K562 (cell line): ENCODE results near the gene TECPR1. TPM values are rescaled to one million over a fixed set of nuclear protein-coding genes. Genes with fewer than 3 reads are reported as not detected.

Experiments
- CCNT2 ChIP-seq: IDR thresholded peaks from 2 replicates; pipeline ENCODE4 v1.6.1; 2011; ENCODE audit warnings: borderline replicate concordance, low read depth, mild to moderate bottlenecking, moderate library complexity, mixed read lengths, low read length; ENCODE audit not compliant: insufficient read length; ENCODE audit errors: extremely low read depth
- DEAF1 ChIP-seq: fragments of 450-650 bp; formaldehyde crosslinking; IDR thresholded peaks from 2 replicates; pipeline ENCODE4 v1.4.0; 2020; ENCODE audit warnings: mild to moderate bottlenecking, moderate library complexity
- GMEB1 ChIP-seq: fragments of 250-450 bp; sonication (Bioruptor Pico); IDR thresholded peaks from 2 replicates; pipeline ENCODE4 v1.4.0; 2020; ENCODE audit warnings: mild to moderate bottlenecking
- HMGN3 ChIP-seq: IDR thresholded peaks from 2 replicates; pipeline ENCODE4 v1.6.1; 2011; ENCODE audit warnings: borderline replicate concordance, low read depth, mild to moderate bottlenecking, mixed read lengths, low read length; ENCODE audit not compliant: insufficient read length; ENCODE audit errors: extremely low read depth
- KDM4B ChIP-seq, 2 experiments: fragments of 450-650 bp in 1 of 2; sonication (generic) in 1 of 2; IDR thresholded peaks; 2 replicates each; pipeline ENCODE4 v1.6.1; 2016 to 2017; ENCODE audit warnings: borderline replicate concordance in 2 of 2, antibody characterized with exemption in 1 of 2, low read depth in 1 of 2, mild to moderate bottlenecking in 1 of 2
- MBD2 ChIP-seq: sonication (generic); IDR thresholded peaks from 2 replicates; pipeline ENCODE4 v1.6.1; 2016; ENCODE audit warnings: low read depth, borderline replicate concordance
- MCM2 ChIP-seq: fragments of 450-650 bp; IDR thresholded peaks from 2 replicates; pipeline ENCODE4 v1.6.1; 2017; ENCODE audit warnings: low read depth, mild to moderate bottlenecking
- PATZ1 ChIP-seq: fragments of 250-450 bp; sonication (Bioruptor Pico); IDR thresholded peaks from 2 replicates; pipeline ENCODE4 v1.5.0; 2020; ENCODE audit warnings: mild to moderate bottlenecking, borderline replicate concordance
- PHF8 ChIP-seq: fragments of 200-600 bp; sonication (generic); IDR thresholded peaks from 2 replicates; pipeline ENCODE4 v1.6.1; 2012; ENCODE audit warnings: mixed run types, mild to moderate bottlenecking, inconsistent platforms, low read length, moderate library complexity, borderline replicate concordance
- PKNOX1 ChIP-seq: fragments of 450-650 bp; IDR thresholded peaks from 2 replicates; pipeline ENCODE4 v1.6.1; 2016
- RBFOX2 ChIP-seq: fragments of 200-400 bp; formaldehyde crosslinking; IDR thresholded peaks from 2 replicates; pipeline ENCODE4 v1.6.1; 2017; ENCODE audit warnings: low read depth, mild to moderate bottlenecking, low read length, moderate library complexity
- SP1 ChIP-seq: sonication (generic); formaldehyde crosslinking; IDR thresholded peaks from 2 replicates; pipeline ENCODE4 v1.8.1; 2022; ENCODE audit warnings: mild to moderate bottlenecking, missing genetic modification reagents
- TCFL5 ChIP-seq: fragments of 250-450 bp; sonication (Bioruptor Pico); conservative IDR thresholded peaks from 2 replicates; pipeline ENCODE4 v1.6.1; 2021; ENCODE audit warnings: mild to moderate bottlenecking, moderate library complexity, matching md5 sums
- TGIF2 ChIP-seq: sonication (generic); formaldehyde crosslinking; IDR thresholded peaks from 2 replicates; pipeline ENCODE4 v1.8.1; 2022; ENCODE audit warnings: mild to moderate bottlenecking, missing genetic modification reagents, moderate library complexity
- ZEB2 ChIP-seq: fragments of 450-650 bp; IDR thresholded peaks from 2 replicates; pipeline ENCODE4 v1.6.1; 2016
- ZFP1 ChIP-seq: fragments of 450-650 bp; formaldehyde crosslinking; IDR thresholded peaks from 2 replicates; pipeline ENCODE4 v1.4.0; 2020; ENCODE audit warnings: mild to moderate bottlenecking, mixed read lengths
- ZNF398 ChIP-seq: fragments of 250-450 bp; sonication (Bioruptor Pico); IDR thresholded peaks from 2 replicates; pipeline ENCODE4 v1.8.0; 2021; ENCODE audit warnings: moderate library complexity, mild to moderate bottlenecking, inconsistent platforms
- polyA plus RNA-seq, 8 experiments: library from polyadenylated mRNA; depleted of rRNA in 4 of 8; stranded (reverse) in 5 of 8; unstranded in 3 of 8; fragments of >200 nt; fragmentation: Nextera tagmentation in 2 of 8; fragmentation: Illumina TruSeq in 1 of 8; extraction: Ambion mirVana in 2 of 8; extraction: Trizol in 1 of 8; gene quantifications; 2 replicates each; pipeline versions ENCODE4 v1.2.1 to v1.2.3, GENCODE V29; 2011 to 2014; ENCODE audit warnings: inconsistent platforms in 1 of 8, missing spikeins in 1 of 8
- total RNA-seq, 7 experiments: library from RNA; depleted of rRNA in 6 of 7; stranded (reverse); fragments of >200 nt in 6 of 7; fragmentation: Illumina TruSeq in 2 of 7; extraction: Trizol in 2 of 7; gene quantifications; 2 replicates each; pipeline versions ENCODE4 v1.2.1 to v1.2.3, GENCODE V29; 2011 to 2021; ENCODE audit warnings: low replicate concordance in 1 of 7

The TECPR1 gene
- total and polyA plus RNA-seq, 9 of the 15 experiments (the other 6 are each of a cell fraction or from before 2014, with no cell fraction given), result 0.17 to 15.0 (median 2.2) TPM

GRCh38 chr7:98251601-98252424, at the start of gene TECPR1 (continued):
- peak; percentile 68 for TF ChIP-seq HMGN3
- TF ChIP-seq TCFL5 (CRISPR knock-in tag), result no peak
- 0 out of 4 replicates have a peak, but pooled peaks of 1 of the 2 experiments have one; percentile 78 for TF ChIP-seq KDM4B (IDR thresholded peaks at IDR 0.05; ENCODE audit: borderline replicate concordance in 2 of 2, low read depth in 1 of 2)
- TF ChIP-seq PKNOX1, result no peak
- peak; percentile 79 for TF ChIP-seq RBFOX2
- TF ChIP-seq MBD2, result peak; percentile 84; the same call in 1 of the 2 replicates
- no peak for TF ChIP-seq ZFP1 (CRISPR knock-in tag)
- no peak for TF ChIP-seq PATZ1 (CRISPR knock-in tag)
- TF ChIP-seq DEAF1 (CRISPR knock-in tag), result no peak
- TF ChIP-seq SP1 (CRISPR knock-in tag), result peak; percentile 91
- TF ChIP-seq TGIF2, result no peak
- TF ChIP-seq ZNF398, result no peak
- peak; percentile 62 for TF ChIP-seq CCNT2
- peak; percentile 78 for TF ChIP-seq ZEB2
- TF ChIP-seq PHF8, result peak; percentile 48; the same call in 1 of the 2 replicates
- peak; percentile 21; the same call in 1 of the 2 replicates for TF ChIP-seq GMEB1
- no peak for TF ChIP-seq MCM2
